SK-N-SH (cell line): Measurements from ENCODE around the gene TNNT2. TPM values are rescaled to one million over a fixed set of nuclear protein-coding genes. Genes with fewer than 3 reads are reported as not detected.

Source experiments
- CTCF ChIA-PET: fragments of 300-600, 350-600 bp; formaldehyde crosslinking; extraction: SDS; loops from one replicate; lab custom pipeline; 2021; lab: Yijun Ruan, JAX
- POLR2A ChIA-PET: fragments of 350-600 bp; sonication (Branson Sonifier 250); formaldehyde crosslinking; extraction: SDS; loops from one replicate; lab custom pipeline; 2020; ENCODE audit warnings: antibody characterized with exemption, inconsistent platforms; lab: Yijun Ruan, JAX
- DNase-seq: peaks from one replicate; pipeline ENCODE4 v3.0.0; 2012
- H2AFZ ChIP-seq: fragments of 200-600 bp; sonication (generic); 2 replicates; pipeline ENCODE4 v1.8.1; 2016; ENCODE audit warnings: antibody characterized with exemption, mild to moderate bottlenecking, low read depth
- H3F3A ChIP-seq: fragments of 200-600 bp; sonication (generic); replicated peaks from 2 replicates; pipeline ENCODE3; 2016; ENCODE audit warnings: antibody characterized with exemption, mild to moderate bottlenecking; ENCODE audit not compliant: insufficient read depth
- H3K27ac ChIP-seq, 2 experiments: fragments of 200-500 bp in 1 of 2; fragments of 200-600 bp in 1 of 2; sonication (Bioruptor generic) in 1 of 2; sonication (generic), shearing (Covaris generic) in 1 of 2; 2 replicates each; pipeline versions ENCODE4 v1.5.1 to v1.6.1; 2014 to 2016; ENCODE audit warnings: low read depth in 2 of 2, inconsistent platforms in 1 of 2, low read length in 1 of 2, mild to moderate bottlenecking in 1 of 2, mixed read lengths in 1 of 2
- H3K27me3 ChIP-seq: fragments of 200-600 bp; sonication (generic), shearing (Covaris generic); 2 replicates; pipeline ENCODE4 v1.6.1; 2016; ENCODE audit warnings: mixed run types; ENCODE audit not compliant: insufficient read depth
- H3K36me3 ChIP-seq, 2 experiments: fragments of 200-500 bp in 1 of 2; fragments of 200-600 bp in 1 of 2; sonication (Bioruptor generic) in 1 of 2; sonication (generic) in 1 of 2; replicated peaks in 1 of 2; 2 replicates each; pipeline versions ENCODE3 to v1.5.1; 2014 to 2016; ENCODE audit warnings: low read length in 1 of 2, mild to moderate bottlenecking in 1 of 2; ENCODE audit not compliant: insufficient read depth in 2 of 2, control insufficient read depth in 1 of 2
- H3K4me1 ChIP-seq, 2 experiments: fragments of 200-500 bp in 1 of 2; fragments of 200-600 bp in 1 of 2; sonication (Bioruptor generic) in 1 of 2; sonication (generic), shearing (Covaris generic) in 1 of 2; 2 replicates each; pipeline versions ENCODE4 v1.5.1 to v1.6.1; 2014 to 2016; ENCODE audit warnings: low read depth in 1 of 2, low read length in 1 of 2, mixed run types in 1 of 2; ENCODE audit not compliant: insufficient read depth in 2 of 2, control insufficient read depth in 1 of 2
- H3K4me2 ChIP-seq: fragments of 200-600 bp; sonication (generic), shearing (Covaris generic); 2 replicates; pipeline ENCODE4 v1.6.1; 2017; ENCODE audit warnings: mixed run types
- H3K4me3 ChIP-seq, 2 experiments: fragments of 200-500 bp in 1 of 2; fragments of 200-600 bp in 1 of 2; sonication (Bioruptor generic) in 1 of 2; sonication (generic), shearing (Covaris generic) in 1 of 2; 2 replicates each; pipeline versions ENCODE4 v1.5.1 to v1.8.1; 2014 to 2016; ENCODE audit warnings: low read depth in 2 of 2, inconsistent platforms in 1 of 2, low read length in 1 of 2, mild to moderate bottlenecking in 1 of 2, mixed read lengths in 1 of 2, moderate library complexity in 1 of 2
- H3K79me2 ChIP-seq: fragments of 200-600 bp; sonication (generic); 2 replicates; pipeline ENCODE4 v1.8.1; 2017; ENCODE audit warnings: mild to moderate bottlenecking; ENCODE audit not compliant: insufficient read depth
- H3K9ac ChIP-seq: fragments of 200-600 bp; sonication (generic); 2 replicates; pipeline ENCODE4 v1.6.1; 2017; ENCODE audit warnings: mixed run types
- H3K9me2 ChIP-seq: fragments of 200-600 bp; sonication (generic); 2 replicates; pipeline ENCODE4 v1.6.1; 2017; ENCODE audit warnings: mixed run types
- H3K9me3 ChIP-seq: fragments of 200-600 bp; sonication (generic); 2 replicates; pipeline ENCODE4 v1.6.1; 2017; ENCODE audit warnings: mixed run types, mild to moderate bottlenecking, moderate library complexity
- H4K20me1 ChIP-seq: fragments of 200-600 bp; sonication (generic); 2 replicates; pipeline ENCODE4 v1.6.1; 2017; ENCODE audit warnings: mild to moderate bottlenecking, mixed run types; ENCODE audit not compliant: insufficient read depth
- FOSL2 ChIP-seq: IDR thresholded peaks from 2 replicates; pipeline ENCODE4 v1.4.0; 2012; ENCODE audit warnings: low read depth, mild to moderate bottlenecking, moderate library complexity, borderline replicate concordance
- FOXJ3 ChIP-seq: sonication (generic); formaldehyde crosslinking; IDR thresholded peaks from 2 replicates; pipeline ENCODE4 v1.5.1; 2020; ENCODE audit warnings: mild to moderate bottlenecking, missing genetic modification reagents
- GABPA ChIP-seq: IDR thresholded peaks from 2 replicates; pipeline ENCODE4 v1.4.0; 2012; ENCODE audit warnings: low read depth, mild to moderate bottlenecking
- JUND ChIP-seq: IDR thresholded peaks from 2 replicates; pipeline ENCODE4 v1.4.0; 2012
- POLR2AphosphoS5 ChIP-seq: IDR thresholded peaks from 2 replicates; pipeline ENCODE4 v1.6.1; 2012; ENCODE audit warnings: low read depth, low read length
- RXRA ChIP-seq: IDR thresholded peaks from 2 replicates; pipeline ENCODE4 v1.4.0; 2012; ENCODE audit warnings: low read depth, mild to moderate bottlenecking, borderline replicate concordance
- SIN3A ChIP-seq: IDR thresholded peaks from 2 replicates; pipeline ENCODE4 v1.6.1; 2012; ENCODE audit warnings: low read depth, mild to moderate bottlenecking, low read length, moderate library complexity, borderline replicate concordance
- TAF1 ChIP-seq: IDR thresholded peaks from 2 replicates; pipeline ENCODE4 v1.6.1; 2012; ENCODE audit warnings: low read depth, mild to moderate bottlenecking, low read length, moderate library complexity, borderline replicate concordance
- WGBS: methylation state at CpG from one replicate; pipeline ENCODE4 v1.1.6; 2017; ENCODE audit warnings: low lambda C conversion rate; 5-methylcytosine and 5-hydroxymethylcytosine counted together
- polyA plus RNA-seq, 3 experiments: library from polyadenylated mRNA; depleted of rRNA; stranded (reverse); fragments of >200 nt; gene quantifications; 2 replicates each; pipeline ENCODE4 v1.2.3, GENCODE V29; 2012
- TF ChIP-seq, protein P1 (sequence below): fragments of 200-600 bp; sonication (generic); IDR thresholded peaks from 2 replicates; pipeline ENCODE4 v1.6.1; 2017; ENCODE audit warnings: antibody characterized with exemption, mild to moderate bottlenecking, moderate library complexity
- TF ChIP-seq, protein P2 (sequence below): IDR thresholded peaks from 2 replicates; pipeline ENCODE4 v1.4.0; 2012; ENCODE audit warnings: low read depth, borderline replicate concordance
- TF ChIP-seq, protein P3 (sequence below): IDR thresholded peaks from 2 replicates; pipeline ENCODE4 v1.6.1; 2012; ENCODE audit warnings: mild to moderate bottlenecking, low read depth, low read length, moderate library complexity

Gene TNNT2
- polyA plus RNA-seq, 1 of the 3 experiments (the other 2 are of a cell fraction) = 0.33 TPM

DNA sequence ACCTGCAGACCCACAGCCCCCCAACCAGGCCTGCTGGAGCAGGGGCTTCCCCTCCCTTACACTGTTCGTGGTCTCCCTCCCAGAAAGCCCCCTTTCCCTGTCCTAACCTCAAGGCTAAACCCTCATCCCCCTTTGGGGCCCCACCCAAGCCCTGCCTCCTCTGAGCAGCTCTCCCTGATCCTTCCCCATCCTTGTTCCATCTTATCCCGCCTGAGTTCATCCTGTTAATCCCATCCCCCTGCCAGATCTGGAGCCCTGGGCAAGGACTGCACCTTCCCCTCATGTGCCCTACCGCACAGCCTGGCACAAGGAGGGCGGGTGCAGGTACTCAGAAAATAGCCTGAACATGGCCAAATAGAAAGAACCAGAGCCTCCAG is 6.9 kb upstream of the TNNT2 start:
- no peak for TF ChIP-seq FOSL2
- no peak for TF ChIP-seq GABPA
- TF ChIP-seq, protein P1, sequence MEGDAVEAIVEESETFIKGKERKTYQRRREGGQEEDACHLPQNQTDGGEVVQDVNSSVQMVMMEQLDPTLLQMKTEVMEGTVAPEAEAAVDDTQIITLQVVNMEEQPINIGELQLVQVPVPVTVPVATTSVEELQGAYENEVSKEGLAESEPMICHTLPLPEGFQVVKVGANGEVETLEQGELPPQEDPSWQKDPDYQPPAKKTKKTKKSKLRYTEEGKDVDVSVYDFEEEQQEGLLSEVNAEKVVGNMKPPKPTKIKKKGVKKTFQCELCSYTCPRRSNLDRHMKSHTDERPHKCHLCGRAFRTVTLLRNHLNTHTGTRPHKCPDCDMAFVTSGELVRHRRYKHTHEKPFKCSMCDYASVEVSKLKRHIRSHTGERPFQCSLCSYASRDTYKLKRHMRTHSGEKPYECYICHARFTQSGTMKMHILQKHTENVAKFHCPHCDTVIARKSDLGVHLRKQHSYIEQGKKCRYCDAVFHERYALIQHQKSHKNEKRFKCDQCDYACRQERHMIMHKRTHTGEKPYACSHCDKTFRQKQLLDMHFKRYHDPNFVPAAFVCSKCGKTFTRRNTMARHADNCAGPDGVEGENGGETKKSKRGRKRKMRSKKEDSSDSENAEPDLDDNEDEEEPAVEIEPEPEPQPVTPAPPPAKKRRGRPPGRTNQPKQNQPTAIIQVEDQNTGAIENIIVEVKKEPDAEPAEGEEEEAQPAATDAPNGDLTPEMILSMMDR = no peak
- no peak for TF ChIP-seq FOXJ3 (CRISPR knock-in tag)
- TF ChIP-seq TAF1 = no peak
- no peak for TF ChIP-seq JUND
- TF ChIP-seq SIN3A = no peak
- TF ChIP-seq RXRA = no peak
- TF ChIP-seq, protein P2, sequence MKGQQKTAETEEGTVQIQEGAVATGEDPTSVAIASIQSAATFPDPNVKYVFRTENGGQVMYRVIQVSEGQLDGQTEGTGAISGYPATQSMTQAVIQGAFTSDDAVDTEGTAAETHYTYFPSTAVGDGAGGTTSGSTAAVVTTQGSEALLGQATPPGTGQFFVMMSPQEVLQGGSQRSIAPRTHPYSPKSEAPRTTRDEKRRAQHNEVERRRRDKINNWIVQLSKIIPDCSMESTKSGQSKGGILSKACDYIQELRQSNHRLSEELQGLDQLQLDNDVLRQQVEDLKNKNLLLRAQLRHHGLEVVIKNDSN = no peak
- no peak for TF ChIP-seq POLR2AphosphoS5
- TF ChIP-seq, protein P3, sequence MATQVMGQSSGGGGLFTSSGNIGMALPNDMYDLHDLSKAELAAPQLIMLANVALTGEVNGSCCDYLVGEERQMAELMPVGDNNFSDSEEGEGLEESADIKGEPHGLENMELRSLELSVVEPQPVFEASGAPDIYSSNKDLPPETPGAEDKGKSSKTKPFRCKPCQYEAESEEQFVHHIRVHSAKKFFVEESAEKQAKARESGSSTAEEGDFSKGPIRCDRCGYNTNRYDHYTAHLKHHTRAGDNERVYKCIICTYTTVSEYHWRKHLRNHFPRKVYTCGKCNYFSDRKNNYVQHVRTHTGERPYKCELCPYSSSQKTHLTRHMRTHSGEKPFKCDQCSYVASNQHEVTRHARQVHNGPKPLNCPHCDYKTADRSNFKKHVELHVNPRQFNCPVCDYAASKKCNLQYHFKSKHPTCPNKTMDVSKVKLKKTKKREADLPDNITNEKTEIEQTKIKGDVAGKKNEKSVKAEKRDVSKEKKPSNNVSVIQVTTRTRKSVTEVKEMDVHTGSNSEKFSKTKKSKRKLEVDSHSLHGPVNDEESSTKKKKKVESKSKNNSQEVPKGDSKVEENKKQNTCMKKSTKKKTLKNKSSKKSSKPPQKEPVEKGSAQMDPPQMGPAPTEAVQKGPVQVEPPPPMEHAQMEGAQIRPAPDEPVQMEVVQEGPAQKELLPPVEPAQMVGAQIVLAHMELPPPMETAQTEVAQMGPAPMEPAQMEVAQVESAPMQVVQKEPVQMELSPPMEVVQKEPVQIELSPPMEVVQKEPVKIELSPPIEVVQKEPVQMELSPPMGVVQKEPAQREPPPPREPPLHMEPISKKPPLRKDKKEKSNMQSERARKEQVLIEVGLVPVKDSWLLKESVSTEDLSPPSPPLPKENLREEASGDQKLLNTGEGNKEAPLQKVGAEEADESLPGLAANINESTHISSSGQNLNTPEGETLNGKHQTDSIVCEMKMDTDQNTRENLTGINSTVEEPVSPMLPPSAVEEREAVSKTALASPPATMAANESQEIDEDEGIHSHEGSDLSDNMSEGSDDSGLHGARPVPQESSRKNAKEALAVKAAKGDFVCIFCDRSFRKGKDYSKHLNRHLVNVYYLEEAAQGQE = no peak
- Histone ChIP-seq H3K9me2 (no peaks in the 10 kb centered on the region), H3K4me2 (peak overlapping the region; percentile 41), H4K20me1 (no peaks in the 10 kb centered on the region), H3K27me3 (no peaks in the 10 kb centered on the region), H3K27ac (peak overlapping the region in 1 of 2 experiments; percentile 25; a peak in 1 of 4 replicates), H3F3A (no peaks in the 10 kb centered on the region), H3K9me3 (no peaks in the 10 kb centered on the region), H2AFZ (0 out of 2 replicates have a peak overlapping the region, but pooled peaks have one; percentile 20), H3K4me3 (0 out of 4 replicates have a peak overlapping the region, but pooled peaks of 1 of the 2 experiments have one; percentile 24), H3K36me3 (no peaks in the 10 kb centered on the region), H3K9ac (no peak overlapping the region; the same call in 1 of the 2 replicates), H3K79me2 (no peaks in the 10 kb centered on the region), H3K4me1 (peaks cover 5 to 11% of the 10 kb centered on the region in 2 experiments; a peak in 3 of 4 replicates)
- ChIA-PET CTCF (interaction anchor here (1.0 to 7.5 kb wide), 8 partner anchors 9 to 270 kb away, joined by 3 to 105 read pairs (median 12); no protein-coding TSS in a partner anchor), POLR2A (no interaction called here)
- DNase-seq = no peak
- 44% methylated on average over 3 of the region's 4 CpGs for WGBS
